BLaER1 treated with 17β-estradiol and CSF1 and Interleukin-3, amounts not matched to agents 10 nM and 100 nM (cell line): ENCODE results near the gene RPH3AL.
"Not testable (repeated sequence)": the region's sequence is repeated elsewhere in the genome, so short reads cannot be mapped to it uniquely, and the experiment has no call there.

ENCODE experiments used
- H3K27ac ChIP-seq, 11 experiments: shearing (Covaris generic); formaldehyde crosslinking; 2 replicates each; pipeline ENCODE4 v1.8.1; 2022
- H3K27me3 ChIP-seq, 11 experiments: shearing (Covaris generic); formaldehyde crosslinking; 2 replicates each; pipeline ENCODE4 v1.8.1; 2022
- H3K36me3 ChIP-seq, 11 experiments: shearing (Covaris generic); formaldehyde crosslinking; 2 replicates each; pipeline ENCODE4 v1.8.1; 2022
- H3K4me1 ChIP-seq, 10 experiments: shearing (Covaris generic); formaldehyde crosslinking; 2 replicates each; pipeline ENCODE4 v1.8.1; 2022
- H3K4me2 ChIP-seq, 11 experiments: shearing (Covaris generic); formaldehyde crosslinking; 2 replicates each; pipeline ENCODE4 v1.8.1; 2022
- H3K4me3 ChIP-seq, 10 experiments: shearing (Covaris generic); formaldehyde crosslinking; 2 replicates each; pipeline ENCODE4 v1.8.1; 2022
- H3K9ac ChIP-seq, 11 experiments: shearing (Covaris generic); formaldehyde crosslinking; 2 replicates each; pipeline ENCODE4 v1.8.1; 2022
- H3K9me3 ChIP-seq, 11 experiments: shearing (Covaris generic); formaldehyde crosslinking; replicated peaks in 1 of 11; 2 replicates each; pipeline ENCODE4 v1.8.1; 2022
- H4K20me1 ChIP-seq, 11 experiments: shearing (Covaris generic); formaldehyde crosslinking; 2 replicates each; pipeline ENCODE4 v1.8.1; 2022
- Cebpa-rat ChIP-seq, 11 experiments: shearing (Covaris generic); IDR thresholded peaks; 2 replicates each; pipeline ENCODE4 v1.8.1; 2022

Gene RPH3AL

DNA sequence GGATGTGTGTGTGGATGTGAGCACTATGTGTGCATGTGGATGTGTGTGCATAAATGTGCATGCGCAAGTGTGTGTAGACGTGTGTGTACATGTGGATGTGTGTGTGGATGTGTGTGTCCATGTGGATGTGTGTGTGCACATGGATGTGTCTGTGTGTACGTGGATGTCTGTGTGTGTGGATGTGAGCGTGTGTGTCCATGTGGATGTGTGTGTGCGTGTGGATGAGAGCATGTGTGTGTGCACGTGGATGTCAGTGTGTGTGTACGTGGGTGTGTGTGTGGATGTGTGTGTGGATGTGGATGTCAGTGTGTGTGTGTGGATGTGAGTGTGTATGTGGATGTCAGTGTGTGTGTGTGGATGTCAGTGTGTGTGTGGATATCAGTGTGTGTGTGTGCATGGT lies 107.6 kb downstream of the RPH3AL start:
- no peak overlapping the region for H3K27ac ChIP-seq
- no peak overlapping the region for H3K4me2 ChIP-seq
- no peaks in the 10 kb centered on the region for H3K9me3 ChIP-seq
- no peaks in the 10 kb centered on the region for H3K27me3 ChIP-seq
- peaks cover 0 to 15% (median 0%) of the 10 kb centered on the region in 11 experiments; a peak in 4 of 22 replicates for H4K20me1 ChIP-seq
- TF ChIP-seq Cebpa-rat (IDR thresholded peaks at IDR 0.05) = no peak
- peaks cover 6 to 16% (median 12%) of the 10 kb centered on the region in 10 experiments; a peak in 19 of 20 replicates for H3K4me1 ChIP-seq
- no peak overlapping the region for H3K9ac ChIP-seq
- no peak overlapping the region for H3K4me3 ChIP-seq
- H3K36me3 ChIP-seq = peaks cover 0 to 12% (median 5%) of the 10 kb centered on the region in 11 experiments; a peak in 7 of 22 replicates

- H3K36me3 ChIP-seq = peaks cover 0 to 12% (median 5%) of the 10 kb centered on the region in 11 experiments; a peak in 7 of 22 replicates
- H3K4me3 ChIP-seq, H3K9ac ChIP-seq, H3K27me3 ChIP-seq, H3K4me2 ChIP-seq, H3K9me3 ChIP-seq, H3K27ac ChIP-seq: not testable (repeated sequence)
- peaks cover 0 to 15% (median 0%) of the 10 kb centered on the region in 11 experiments; a peak in 4 of 22 replicates for H4K20me1 ChIP-seq
- peaks cover 8 to 22% (median 18%) of the 10 kb centered on the region in 10 experiments; a peak in 19 of 20 replicates for H3K4me1 ChIP-seq
These were observed 108.7 kb downstream of the RPH3AL start for GRCh38 chr17:243924-244323.

DNA sequence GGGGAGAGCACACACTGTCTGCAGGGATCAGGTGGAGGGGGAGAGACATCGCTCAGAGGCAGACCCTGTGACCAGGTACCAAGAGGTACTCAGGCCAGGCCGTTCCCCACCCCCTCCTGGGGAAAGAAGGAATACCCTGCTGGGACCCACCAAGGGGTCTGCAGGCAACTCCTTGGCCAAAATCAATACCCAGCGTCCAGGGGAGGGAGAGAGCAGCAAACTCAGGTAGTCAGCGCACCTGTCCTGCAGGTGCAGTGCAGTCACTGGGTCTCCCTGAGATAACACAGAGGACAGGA lies 113.7 kb downstream of the RPH3AL start:
- H3K27ac ChIP-seq = peak overlapping the region in 2 of 11 experiments; percentile 27 to 53; a peak in 4 of 22 replicates
- H3K9ac ChIP-seq = peak overlapping the region in 4 of 11 experiments; percentile 16 to 50 (median 17); a peak in 2 of 22 replicates
- peak overlapping the region; percentile 58 to 85 (median 74) for H3K4me2 ChIP-seq
- H3K36me3 ChIP-seq = no peaks in the 10 kb centered on the region
- peaks cover 36 to 58% (median 45%) of the 10 kb centered on the region in 10 experiments for H3K4me1 ChIP-seq
- no peaks in the 10 kb centered on the region for H3K27me3 ChIP-seq
- no peaks in the 10 kb centered on the region for H4K20me1 ChIP-seq
- H3K4me3 ChIP-seq = 0 out of 20 replicates have a peak overlapping the region, but pooled peaks of 1 of the 10 experiments have one; percentile 2
- TF ChIP-seq Cebpa-rat (IDR thresholded peaks at IDR 0.05) = no peak
- no peaks in the 10 kb centered on the region for H3K9me3 ChIP-seq

DNA sequence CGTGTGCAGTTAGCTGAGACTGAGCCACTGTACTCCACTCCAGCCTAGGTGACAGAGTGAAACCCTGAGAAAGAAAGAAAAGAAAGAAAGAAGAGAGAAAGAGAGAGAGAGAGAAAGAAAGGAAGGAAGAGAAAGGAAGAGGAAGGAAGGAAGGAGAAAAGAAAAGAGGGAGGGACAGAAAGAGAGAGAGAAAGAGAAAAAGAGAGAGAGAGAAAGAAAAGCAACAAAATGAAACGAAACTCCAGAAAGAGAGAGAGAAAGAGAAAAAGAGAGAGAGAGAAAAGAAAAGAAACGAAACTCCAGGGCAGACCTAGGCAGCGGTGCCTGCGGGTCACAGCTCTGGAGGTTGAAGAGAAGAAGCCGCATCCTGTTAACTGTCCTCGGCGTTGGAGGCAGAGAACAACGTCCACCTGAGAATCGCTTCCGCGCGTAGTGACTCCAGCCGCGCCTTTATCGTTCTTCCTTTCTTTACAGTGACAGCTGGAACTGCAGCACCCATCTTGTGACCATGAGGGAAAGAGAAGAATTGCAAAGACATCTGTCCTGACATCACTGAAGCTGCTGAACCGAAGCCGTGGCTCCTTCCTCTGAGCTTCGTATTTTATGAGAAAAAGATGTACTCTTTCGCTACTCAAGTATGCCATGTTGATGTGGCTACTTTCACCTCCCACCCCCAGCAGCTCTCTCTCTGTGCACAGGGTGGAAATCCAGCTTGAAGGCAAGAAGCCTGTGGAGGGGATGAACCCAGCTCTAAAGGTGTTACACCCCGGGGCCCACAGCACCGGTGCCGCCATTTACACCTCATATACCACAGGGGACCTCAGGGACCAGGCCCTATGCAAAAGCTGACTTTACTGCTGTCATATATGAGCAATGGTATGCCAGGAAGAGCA lies 114.3 kb downstream of the RPH3AL start:
- no peaks in the 10 kb centered on the region for H3K27me3 ChIP-seq

GRCh38 chr17:237406-237955 lies 115.1 kb downstream of the RPH3AL start:
- Histone ChIP-seq H3K9ac (peak overlapping the region in 3 of 11 experiments; percentile 16 to 18 (median 16); a peak in 4 of 22 replicates), H3K36me3 (no peaks in the 10 kb centered on the region), H3K9me3 (no peaks in the 10 kb centered on the region), H3K27me3 (no peaks in the 10 kb centered on the region), H3K4me2 (peak overlapping the region; percentile 58 to 85 (median 74); a peak in 21 of 22 replicates), H3K4me1 (peaks cover 47 to 72% (median 58%) of the 10 kb centered on the region in 10 experiments), H4K20me1 (peaks cover 0 to under 1% (median 0%) of the 10 kb centered on the region in 11 experiments; a peak in 1 of 22 replicates), H3K4me3 (no peak overlapping the region), H3K27ac (peak overlapping the region in 5 of 11 experiments; percentile 3 to 53 (median 29); a peak in 6 of 22 replicates)
- TF ChIP-seq Cebpa-rat (IDR thresholded peaks at IDR 0.05) = no peak

More for the DNA sequence above, 114.3 kb downstream of the RPH3AL start:
- H3K9ac ChIP-seq = peak overlapping the region in 5 of 11 experiments; percentile 1 to 50 (median 16); a peak in 7 of 22 replicates
- H3K4me2 ChIP-seq = peak overlapping the region; percentile 58 to 85 (median 74)
- H3K27ac ChIP-seq = peak overlapping the region in 5 of 11 experiments; percentile 16 to 53 (median 29); a peak in 7 of 22 replicates
- H3K36me3 ChIP-seq = no peaks in the 10 kb centered on the region
- H4K20me1 ChIP-seq = no peaks in the 10 kb centered on the region
- peak overlapping the region in 7 of 10 experiments; percentile 2 to 28 (median 6); a peak in 10 of 20 replicates for H3K4me3 ChIP-seq
- H3K4me1 ChIP-seq = peaks cover 38 to 64% (median 50%) of the 10 kb centered on the region in 10 experiments
- H3K9me3 ChIP-seq = no peaks in the 10 kb centered on the region
- TF ChIP-seq Cebpa-rat (IDR thresholded peaks at IDR 0.05) = no peak

DNA sequence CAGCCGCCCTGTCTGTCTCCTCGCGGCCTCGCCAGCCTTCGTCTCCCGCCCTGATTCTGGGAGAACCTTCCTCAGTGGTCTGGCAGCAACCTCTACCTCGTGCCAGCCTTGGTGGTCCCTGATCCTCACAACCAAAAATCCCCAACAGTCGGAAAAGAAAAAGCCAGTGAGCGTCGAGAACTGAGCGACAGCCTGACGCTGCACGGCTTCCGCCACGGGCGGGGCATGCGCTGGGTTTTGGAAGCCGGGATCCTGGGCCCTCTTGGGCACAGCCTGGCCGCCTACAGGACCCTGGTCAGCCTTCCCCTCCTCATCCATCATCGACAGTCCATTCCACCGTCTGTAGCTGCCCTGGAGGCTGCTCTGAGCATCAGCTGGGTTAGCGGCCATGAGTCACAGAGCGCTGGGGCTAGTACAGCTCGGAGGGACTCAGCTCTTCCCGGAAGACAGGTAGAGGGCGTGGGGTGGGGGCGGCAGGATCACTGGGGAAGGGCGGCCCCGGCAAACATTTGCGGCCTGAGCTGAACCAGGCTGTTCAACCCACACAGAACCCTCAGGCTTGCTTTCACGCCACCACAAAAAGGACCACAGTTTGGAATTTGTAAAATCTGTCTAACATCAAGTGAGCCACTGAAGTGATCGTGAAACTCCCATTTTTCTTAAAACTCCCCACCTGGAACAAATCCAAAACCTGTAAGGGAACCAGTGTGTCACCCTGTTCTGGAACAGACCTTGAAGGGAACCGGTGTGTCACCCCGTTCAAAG lies 115.8 kb downstream of the RPH3AL start:
- peak overlapping the region; percentile 58 to 85 (median 74); a peak in 20 of 22 replicates for H3K4me2 ChIP-seq
- peak overlapping the region in 3 of 11 experiments; percentile 16 to 18 (median 16); a peak in 2 of 22 replicates for H3K9ac ChIP-seq
- H3K4me3 ChIP-seq = no peak overlapping the region
- H3K9me3 ChIP-seq = no peaks in the 10 kb centered on the region
- H3K4me1 ChIP-seq = peaks cover 53 to 79% (median 65%) of the 10 kb centered on the region in 10 experiments
- no peak for TF ChIP-seq Cebpa-rat (IDR thresholded peaks at IDR 0.05)
- H3K27ac ChIP-seq = peak overlapping the region in 2 of 11 experiments; percentile 27 to 53; a peak in 3 of 22 replicates
- H4K20me1 ChIP-seq = peaks cover 0 to 6% (median 0%) of the 10 kb centered on the region in 11 experiments; a peak in 2 of 22 replicates
- no peaks in the 10 kb centered on the region for H3K36me3 ChIP-seq
- H3K27me3 ChIP-seq = peaks cover 0 to 5% (median 0%) of the 10 kb centered on the region in 11 experiments; a peak in 1 of 22 replicates

DNA sequence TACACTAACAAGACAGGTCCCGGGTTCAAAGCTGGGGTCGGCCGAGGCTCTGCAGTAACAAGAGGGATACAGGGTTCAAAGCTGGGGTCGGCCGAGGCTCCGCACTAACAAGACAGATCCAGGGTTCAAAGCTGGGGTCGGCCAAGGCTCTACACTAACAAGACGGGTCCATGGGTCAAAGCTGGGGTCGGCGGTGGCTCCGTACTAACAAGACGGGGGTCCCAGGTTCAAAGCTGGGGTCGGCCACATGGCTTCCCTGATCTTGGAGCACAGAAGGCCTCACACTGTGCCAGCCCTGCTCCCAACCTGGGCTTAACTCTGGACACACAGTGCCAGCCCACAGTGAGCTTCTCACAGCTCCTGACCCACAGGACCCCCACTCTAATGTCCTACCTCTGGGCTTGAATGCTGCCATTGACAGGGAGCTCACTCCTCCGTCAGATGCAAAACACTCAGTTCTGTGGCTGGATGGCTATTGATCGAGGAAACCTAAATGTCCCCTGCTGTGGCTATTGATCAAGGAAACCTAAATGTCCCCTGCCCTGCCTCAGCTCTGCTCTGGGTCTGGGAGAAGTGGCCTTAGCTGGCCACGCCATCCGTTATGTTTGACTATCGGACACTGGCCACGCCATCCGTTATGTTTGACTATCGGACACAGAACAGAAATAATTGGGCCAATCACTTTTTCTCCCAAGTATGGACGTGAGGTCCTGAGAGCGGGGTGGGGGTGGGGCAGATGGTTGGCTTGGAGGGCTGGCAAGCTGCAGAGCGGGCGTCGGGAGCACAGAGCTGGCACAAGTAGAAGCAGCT lies 116.6 kb downstream of the RPH3AL start:
- H3K4me1 ChIP-seq = peaks cover 61 to 86% (median 73%) of the 10 kb centered on the region in 10 experiments

GRCh38 chr17:234994-235830 lies 117.4 kb downstream of the RPH3AL start:
- Histone ChIP-seq H3K9ac (peak overlapping the region in 5 of 11 experiments; percentile 7 to 70 (median 40); a peak in 4 of 22 replicates), H3K4me3 (peak overlapping the region in 2 of 10 experiments; percentile 33 to 41; a peak in 4 of 20 replicates), H3K4me2 (peak overlapping the region; percentile 67 to 87 (median 82)), H3K27ac (peak overlapping the region in 3 of 11 experiments; percentile 15 to 70 (median 59); a peak in 5 of 22 replicates), H4K20me1 (peaks cover 0 to 13% (median 0%) of the 10 kb centered on the region in 11 experiments; a peak in 2 of 22 replicates), H3K4me1 (peaks cover 69 to 95% (median 81%) of the 10 kb centered on the region in 10 experiments)
- H3K9me3 ChIP-seq, H3K27me3 ChIP-seq, H3K36me3 ChIP-seq: not testable (repeated sequence)

More for the DNA sequence above, 116.6 kb downstream of the RPH3AL start:
- no peaks in the 10 kb centered on the region for H3K36me3 ChIP-seq
- peak overlapping the region in 5 of 11 experiments; percentile 12 to 85 (median 73); a peak in 7 of 22 replicates for H3K4me2 ChIP-seq
- no peak for TF ChIP-seq Cebpa-rat (IDR thresholded peaks at IDR 0.05)
- no peak overlapping the region for H3K9ac ChIP-seq
- H4K20me1 ChIP-seq = peaks cover 0 to 13% (median 0%) of the 10 kb centered on the region in 11 experiments; a peak in 2 of 22 replicates
- H3K27me3 ChIP-seq = peaks cover 0 to 7% (median 0%) of the 10 kb centered on the region in 11 experiments; a peak in 1 of 22 replicates
- H3K9me3 ChIP-seq = no peaks in the 10 kb centered on the region
- H3K4me3 ChIP-seq = no peak overlapping the region
- no peak overlapping the region for H3K27ac ChIP-seq

DNA sequence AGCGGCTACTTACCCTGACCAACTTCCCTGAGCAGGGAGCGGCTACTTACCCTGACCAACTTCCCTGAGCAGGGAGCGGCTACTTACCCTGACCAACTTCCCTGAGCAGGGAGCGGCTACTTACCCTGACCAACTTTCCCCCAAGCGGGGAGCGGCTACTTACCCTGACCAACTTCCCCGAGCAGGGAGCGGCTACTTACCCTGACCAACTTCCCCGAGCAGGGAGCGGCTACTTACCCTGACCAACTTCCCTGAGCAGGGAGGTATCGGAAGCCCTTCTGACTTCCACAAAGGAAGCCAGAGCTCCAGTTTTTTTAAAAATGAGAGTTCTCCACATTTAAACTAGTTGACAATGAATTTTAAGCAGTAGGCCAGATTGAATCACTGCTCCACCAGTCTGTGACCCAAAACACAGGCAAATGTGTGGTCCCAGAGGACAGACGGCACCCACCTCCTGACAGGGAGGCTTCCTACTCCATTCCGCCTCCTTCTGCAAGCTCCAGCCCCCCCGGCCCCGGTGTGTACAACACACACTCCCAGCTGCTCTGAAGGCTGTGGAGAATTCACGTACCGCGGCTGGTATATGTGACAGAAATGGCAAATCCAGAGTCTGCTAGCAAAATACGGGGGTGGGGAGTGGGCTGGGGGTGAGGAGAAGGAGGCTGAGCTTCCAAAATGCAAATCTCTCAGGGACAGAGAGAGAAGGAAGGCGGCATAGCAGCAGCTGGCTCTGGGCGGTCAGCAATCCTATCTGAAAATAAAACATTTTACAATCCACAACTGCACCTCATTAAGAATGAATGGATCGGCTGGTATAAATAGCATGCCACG lies 118.2 kb downstream of the RPH3AL start:
- Histone ChIP-seq H3K27ac (peak overlapping the region; percentile 15 to 70 (median 44); a peak in 15 of 22 replicates), H3K4me3 (peak overlapping the region in 5 of 10 experiments; percentile 10 to 41 (median 33); a peak in 5 of 20 replicates), H3K4me2 (peak overlapping the region; percentile 67 to 87 (median 82)), H4K20me1 (peaks cover 0 to 13% (median 0%) of the 10 kb centered on the region in 11 experiments; a peak in 3 of 22 replicates), H3K4me1 (peaks cover 77 to 99% (median 89%) of the 10 kb centered on the region in 10 experiments), H3K9ac (peak overlapping the region in 9 of 11 experiments; percentile 7 to 73 (median 40); a peak in 16 of 22 replicates)
- H3K9me3 ChIP-seq, H3K27me3 ChIP-seq, H3K36me3 ChIP-seq: not testable (repeated sequence)
